NK-92 treated with Interleukin-12 subunit alpha and Interleukin-12 subunit beta, amount 100 ng/mL, for 24 hours (cell line): Measurements from ENCODE around the gene MYL6.
"Not testable (repeated sequence)": the region's sequence is repeated elsewhere in the genome, so short reads cannot be mapped to it uniquely, and the experiment has no call there.

Experiments
- DNase-seq: peaks from one replicate; lab custom pipeline; 2025; lab: John Stamatoyannopoulos, UW

The MYL6 gene

GRCh38 chr12:56156464-56157200 lies 1.5 kb upstream of the MYL6 start:
- not testable (repeated sequence) for DNase-seq

- DNase-seq = no peak
Observed at GRCh38 chr12:56157201-56158028, 744 bp upstream of the MYL6 start.

- DNase-seq = no peak
Observed at GRCh38 chr12:56158926-56159461, 835 bp downstream of the MYL6 start.

GRCh38 chr12:56159482-56160192 lies 1.5 kb downstream of the MYL6 start:
- DNase-seq = no peak

GRCh38 chr12:56160193-56160763 lies 2.1 kb downstream of the MYL6 start:
- no peak for DNase-seq

- DNase-seq = no peak
Observed at GRCh38 chr12:56160894-56161689, 2.9 kb downstream of the MYL6 start.

GRCh38 chr12:56161690-56162351 lies 3.7 kb downstream of the MYL6 start:
- no peak for DNase-seq

- DNase-seq = no peak
Observed at GRCh38 chr12:56162468-56163290, 4.5 kb downstream of the MYL6 start.

GRCh38 chr12:56163533-56164344 lies 5.6 kb downstream of the MYL6 start:
- no peak for DNase-seq

GRCh38 chr12:56164345-56164729 lies 6.2 kb downstream of the MYL6 start:
- no peak for DNase-seq

- no peak for DNase-seq
Observed at GRCh38 chr12:56165369-56165768, 7.2 kb downstream of the MYL6 start.

GRCh38 chr12:56169229-56169759 lies 11.1 kb downstream of the MYL6 start:
- DNase-seq = no peak

GRCh38 chr12:56172839-56173238 lies 14.7 kb downstream of the MYL6 start:
- no peak for DNase-seq

- no peak for DNase-seq
Observed at GRCh38 chr12:56178347-56178746, 20.2 kb downstream of the MYL6 start.

- DNase-seq = no peak
Observed at GRCh38 chr12:56186957-56187356, 28.8 kb downstream of the MYL6 start.

- no peak for DNase-seq
Observed at GRCh38 chr12:56188131-56188777, 30.1 kb downstream of the MYL6 start.

- no peak for DNase-seq
Observed at GRCh38 chr12:56188778-56189098, 30.6 kb downstream of the MYL6 start.
